Activated T-helper 2 cell treated with anti-CD3 and anti-CD28 coated beads, Interferon-gamma antibody, Interleukin-2, Interleukin-4, amounts not matched to agents 10 μg/mL and 5 μg/mL and 100 μg/mL, durations not matched to agents 14 hours and 24 hours and 36 hours (primary cell): ENCODE results near the gene FAM156B. TPM values are rescaled to one million over a fixed set of nuclear protein-coding genes. Genes with fewer than 3 reads are reported as not detected.
"Not testable (repeated sequence)": the region's sequence is repeated elsewhere in the genome, so short reads cannot be mapped to it uniquely, and the experiment has no call there.

Experiments
- DNase-seq: peaks from one replicate; pipeline ENCODE4 v3.0.0; 2021; ENCODE audit warnings: low spot score
- H3K27ac Mint-ChIP-seq: one replicate; pipeline ENCODE4 v1.8.0; 2021; ENCODE audit warnings: mixed read lengths
- H3K27me3 Mint-ChIP-seq: one replicate; pipeline ENCODE4 v1.8.0; 2021; ENCODE audit warnings: low read depth, mixed read lengths
- H3K36me3 Mint-ChIP-seq: one replicate; pipeline ENCODE4 v1.8.0; 2021; ENCODE audit warnings: low read depth, mixed read lengths
- H3K4me1 Mint-ChIP-seq: one replicate; pipeline ENCODE4 v1.8.0; 2021; ENCODE audit warnings: low read depth, mixed read lengths
- H3K4me3 Mint-ChIP-seq: one replicate; pipeline ENCODE4 v1.8.0; 2021; ENCODE audit warnings: low read depth, mild to moderate bottlenecking, moderate library complexity, mixed read lengths
- H3K9me3 Mint-ChIP-seq: one replicate; pipeline ENCODE4 v1.8.0; 2021; ENCODE audit warnings: mixed read lengths
- intact Hi-C: fragments of 100-400 bp; cut with micrococcal nuclease; formaldehyde crosslinking; loops from one replicate; pipeline ENCODE4 v1.15.1; 2023
- total RNA-seq: library from RNA; stranded (reverse); gene quantifications from 2 replicates; pipeline ENCODE4 v1.2.3, GENCODE V29; 2022

The FAM156B gene
- total RNA-seq, 1 donor from 2014 or later = 14.5 TPM

DNA sequence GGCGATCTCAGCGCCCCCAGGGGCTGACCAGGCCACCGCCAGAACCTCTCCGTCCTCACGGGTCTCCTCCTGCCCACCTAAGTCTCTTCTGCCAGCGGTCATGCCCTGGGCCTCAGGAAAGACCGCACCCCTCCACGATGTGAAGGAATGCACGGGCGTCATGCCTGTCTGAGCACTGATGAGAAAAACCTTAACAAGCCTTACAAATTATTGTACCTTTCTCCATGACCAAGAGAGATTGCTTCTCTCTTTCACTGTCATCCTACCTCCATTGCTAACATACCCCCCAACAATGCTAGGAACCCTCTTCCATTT, 38.3 kb downstream of the FAM156B start:
- peak overlapping the region; percentile 92 for H3K27ac Mint-ChIP-seq
- intact Hi-C loops, H3K9me3 Mint-ChIP-seq: not testable (repeated sequence)

DNA sequence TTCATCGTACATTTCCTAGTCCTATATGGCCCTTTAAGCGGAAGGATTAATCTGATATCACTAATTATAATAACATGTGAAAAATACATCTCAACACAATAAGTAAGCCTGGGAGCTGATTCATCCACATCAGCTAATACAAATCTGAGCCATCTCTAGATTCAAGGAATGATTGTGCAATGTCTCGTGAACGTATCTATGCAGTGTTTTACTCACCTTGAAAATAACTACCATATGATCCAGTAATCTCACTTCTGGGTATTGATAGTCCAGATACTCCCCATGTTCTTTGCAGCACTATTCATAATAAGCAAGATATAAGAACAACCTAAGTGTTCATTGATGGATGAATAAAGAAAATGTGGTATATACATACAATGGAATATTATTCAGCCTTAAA, 43.6 kb downstream of the FAM156B start:
- H3K4me3 Mint-ChIP-seq, H3K9me3 Mint-ChIP-seq, H3K27me3 Mint-ChIP-seq, DNase-seq, H3K27ac Mint-ChIP-seq, H3K36me3 Mint-ChIP-seq, intact Hi-C loops, H3K4me1 Mint-ChIP-seq: not testable (repeated sequence)

More for the DNA sequence above, 38.3 kb downstream of the FAM156B start:
- H3K36me3 Mint-ChIP-seq, H3K4me1 Mint-ChIP-seq, DNase-seq, H3K27me3 Mint-ChIP-seq: not testable (repeated sequence)
- H3K4me3 Mint-ChIP-seq = peak overlapping the region; percentile 85

DNA sequence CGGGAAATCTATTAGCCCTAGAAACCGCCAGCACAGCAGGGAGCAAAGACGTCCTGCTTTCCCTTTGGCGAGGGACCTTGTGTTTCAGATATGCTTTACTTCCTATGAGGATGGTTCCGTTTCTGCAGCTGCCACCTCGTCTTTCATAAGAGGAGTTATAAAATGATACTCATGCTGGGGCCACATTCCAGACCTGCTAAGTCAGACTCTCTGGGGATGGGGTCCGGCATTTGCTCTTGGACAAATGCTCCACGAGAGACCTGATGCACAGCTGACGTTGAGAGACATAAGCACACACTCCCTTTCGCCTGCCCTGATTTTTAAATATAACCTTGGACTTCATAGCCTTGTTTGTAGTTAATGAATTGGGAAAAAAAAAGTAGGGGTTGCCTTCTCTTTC, 44.6 kb downstream of the FAM156B start:
- H3K36me3 Mint-ChIP-seq, H3K9me3 Mint-ChIP-seq, DNase-seq, intact Hi-C loops, H3K4me1 Mint-ChIP-seq, H3K27ac Mint-ChIP-seq, H3K27me3 Mint-ChIP-seq, H3K4me3 Mint-ChIP-seq: not testable (repeated sequence)

DNA sequence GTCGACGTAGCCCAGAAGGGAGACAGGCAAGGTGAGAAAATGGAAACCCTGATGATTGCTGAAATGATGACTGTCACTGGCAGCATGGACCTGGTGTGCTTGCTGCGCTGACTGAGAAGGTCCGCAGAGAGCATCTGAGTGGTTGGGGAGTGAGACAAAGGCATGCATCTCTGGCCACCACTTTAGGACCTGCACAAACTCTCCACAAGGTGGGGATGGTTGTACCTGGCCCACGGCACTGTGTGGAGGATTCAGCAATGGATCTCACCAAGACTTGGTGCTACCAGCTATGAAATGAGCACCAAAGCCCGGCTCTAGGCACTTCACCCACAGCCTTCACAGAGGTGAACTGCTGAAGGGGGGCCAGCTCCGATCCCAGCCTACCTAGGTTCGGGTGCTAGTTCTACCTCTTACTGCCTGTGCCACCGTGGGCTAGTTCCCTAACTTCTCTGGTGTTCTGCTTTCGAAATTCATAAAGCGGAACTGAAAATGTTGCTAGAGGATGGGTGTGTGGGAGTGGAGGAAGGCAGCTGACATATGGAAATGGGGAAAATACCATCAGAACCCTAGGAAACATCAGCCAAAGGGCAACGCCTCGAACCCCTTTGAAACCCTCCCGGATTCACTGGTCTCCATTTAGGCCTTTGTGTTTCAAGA, 48.8 kb downstream of the FAM156B start:
- DNase-seq, H3K36me3 Mint-ChIP-seq, H3K9me3 Mint-ChIP-seq, H3K4me3 Mint-ChIP-seq, H3K27ac Mint-ChIP-seq, H3K4me1 Mint-ChIP-seq, intact Hi-C loops, H3K27me3 Mint-ChIP-seq: not testable (repeated sequence)

DNA sequence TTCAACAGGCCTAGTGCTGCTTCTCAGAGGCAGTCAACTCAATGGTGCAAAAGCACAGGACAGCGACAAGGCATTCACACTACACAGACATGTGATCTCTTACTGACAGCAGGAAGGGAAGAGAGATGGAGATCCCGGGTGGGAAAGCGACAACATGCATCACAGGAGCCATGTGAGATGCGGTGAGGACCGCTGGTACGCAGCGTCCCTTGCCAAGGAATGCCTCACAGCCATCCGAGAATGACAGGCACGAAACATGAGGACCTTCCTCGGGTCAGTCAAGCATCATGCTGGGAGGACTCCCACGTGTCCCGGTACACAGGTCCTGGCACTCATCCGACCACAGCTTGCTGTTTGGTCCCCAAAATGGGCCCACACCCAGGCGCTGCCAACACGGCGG, 50.4 kb downstream of the FAM156B start:
- H3K27me3 Mint-ChIP-seq, H3K9me3 Mint-ChIP-seq, intact Hi-C loops: not testable (repeated sequence)

DNA sequence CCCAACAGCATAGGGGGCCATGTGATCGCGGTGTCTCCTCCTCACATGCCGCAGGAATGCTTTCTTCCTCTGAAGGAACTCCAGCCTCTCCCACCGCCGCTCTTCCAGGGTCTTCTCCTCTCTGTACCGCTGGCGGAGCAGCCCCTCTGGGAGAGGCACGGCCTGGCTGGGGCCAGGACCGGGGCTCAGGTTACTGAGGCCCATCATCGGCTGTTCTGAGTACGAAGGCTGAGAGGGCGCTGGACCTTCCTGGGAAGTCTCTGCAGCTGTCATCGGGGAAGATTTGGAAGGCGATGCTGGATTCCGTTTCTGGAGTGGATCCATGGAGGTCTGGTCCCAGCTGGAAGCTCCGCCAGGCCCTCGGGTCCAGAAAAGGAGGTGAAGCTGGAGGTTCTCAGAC, 51.1 kb downstream of the FAM156B start:
- intact Hi-C loops, H3K27me3 Mint-ChIP-seq, H3K4me1 Mint-ChIP-seq, H3K9me3 Mint-ChIP-seq, DNase-seq, H3K4me3 Mint-ChIP-seq, H3K27ac Mint-ChIP-seq, H3K36me3 Mint-ChIP-seq: not testable (repeated sequence)

More for the DNA sequence above, 50.4 kb downstream of the FAM156B start:
- not testable (repeated sequence) for H3K4me1 Mint-ChIP-seq, H3K4me3 Mint-ChIP-seq, H3K36me3 Mint-ChIP-seq, DNase-seq, H3K27ac Mint-ChIP-seq

DNA sequence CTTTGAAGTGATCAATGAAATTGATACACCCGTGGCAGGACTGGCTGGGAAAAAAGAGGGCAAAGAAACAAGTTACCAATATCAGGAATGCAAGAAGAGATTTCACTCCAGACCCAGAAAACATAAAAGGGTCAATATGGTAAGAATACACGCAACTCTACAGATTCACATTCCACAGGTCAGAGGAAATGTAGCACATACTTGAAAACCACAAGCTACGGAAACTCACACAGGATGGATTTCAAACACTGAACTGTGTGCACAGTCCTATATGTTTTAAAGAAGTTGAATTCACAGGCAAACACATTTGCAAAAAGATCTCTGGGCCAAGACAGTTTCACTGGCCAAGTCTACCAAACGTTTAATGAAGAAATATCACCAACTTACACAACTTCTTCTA, 52.2 kb downstream of the FAM156B start:
- H3K9me3 Mint-ChIP-seq, H3K4me1 Mint-ChIP-seq, DNase-seq, H3K4me3 Mint-ChIP-seq, H3K36me3 Mint-ChIP-seq, intact Hi-C loops, H3K27me3 Mint-ChIP-seq, H3K27ac Mint-ChIP-seq: not testable (repeated sequence)

DNA sequence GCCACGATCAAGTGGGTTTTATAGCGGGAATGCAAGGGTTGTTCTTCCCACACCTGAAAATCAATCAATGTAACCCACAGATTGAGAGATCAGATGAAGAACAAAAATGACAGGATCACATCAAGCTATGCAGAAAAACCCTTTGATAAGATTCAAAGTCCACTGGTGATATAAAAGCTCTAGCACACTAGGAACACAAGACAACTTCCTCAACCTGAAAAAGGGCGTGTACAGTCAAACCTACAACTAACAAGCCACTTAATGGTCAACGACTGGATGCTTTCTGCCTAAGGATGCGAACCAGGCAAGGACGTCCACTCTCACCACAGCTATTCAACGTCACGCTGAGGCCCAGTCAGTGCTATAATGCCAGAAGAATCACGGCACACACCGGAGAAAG, 52.8 kb downstream of the FAM156B start:
- H3K4me1 Mint-ChIP-seq, H3K4me3 Mint-ChIP-seq, H3K9me3 Mint-ChIP-seq, H3K27ac Mint-ChIP-seq, H3K27me3 Mint-ChIP-seq, intact Hi-C loops, DNase-seq, H3K36me3 Mint-ChIP-seq: not testable (repeated sequence)

Other genes starting within 250 kb of the FAM156B start
- not detected in 2 replicates for gene SSX7, start 242.4 kb upstream of the FAM156B start, total RNA-seq
- not detected in 2 replicates for gene SSX2, start 190.2 kb upstream of the FAM156B start, total RNA-seq
- not detected in 2 replicates for gene SSX2B, start 146.1 kb upstream of the FAM156B start, total RNA-seq
- gene SPANXN5, start 99.9 kb upstream of the FAM156B start, total RNA-seq = not detected in 2 replicates
- gene XAGE5, start 86.0 kb upstream of the FAM156B start, total RNA-seq = not detected in 2 replicates
- not detected in 2 replicates for gene XAGE3, start 29.2 kb upstream of the FAM156B start, total RNA-seq
- gene FAM156A, start 61.2 kb downstream of the FAM156B start, total RNA-seq = 26.2 and 28.2 TPM in 2 replicates
- gene GPR173, start 151.5 kb downstream of the FAM156B start, total RNA-seq = not detected in 2 replicates
- 36.0 and 41.2 TPM in 2 replicates for gene TSPYL2, start 185.0 kb downstream of the FAM156B start, total RNA-seq
- gene KANTR, start 196.8 kb downstream of the FAM156B start, total RNA-seq = 9.7 and 11.2 TPM in 2 replicates